GM13976 (cell line): Measurements from ENCODE around the gene SLC22A23.

Experiments
- DNase-seq: peaks from one replicate; pipeline ENCODE4 v3.0.0; 2012; ENCODE audit warnings: low spot score
- in situ Hi-C: fragments of 300-500 bp; cut with MboI; formaldehyde crosslinking; loops from one replicate; pipeline ENCODE4 v1.12.0; 2022; ENCODE audit warnings: low sequenced_read_pairs, mixed read lengths, inconsistent platforms; ENCODE audit not compliant: unreplicated experiment
- TF ChIP-seq, protein P1 (sequence below): IDR thresholded peaks from 2 replicates; pipeline ENCODE4 v1.5.1; 2012; ENCODE audit warnings: borderline replicate concordance, mild to moderate bottlenecking; ENCODE audit not compliant: insufficient read depth; ENCODE audit errors: extremely low read depth, missing control alignments, control extremely low read depth

Gene SLC22A23

DNA sequence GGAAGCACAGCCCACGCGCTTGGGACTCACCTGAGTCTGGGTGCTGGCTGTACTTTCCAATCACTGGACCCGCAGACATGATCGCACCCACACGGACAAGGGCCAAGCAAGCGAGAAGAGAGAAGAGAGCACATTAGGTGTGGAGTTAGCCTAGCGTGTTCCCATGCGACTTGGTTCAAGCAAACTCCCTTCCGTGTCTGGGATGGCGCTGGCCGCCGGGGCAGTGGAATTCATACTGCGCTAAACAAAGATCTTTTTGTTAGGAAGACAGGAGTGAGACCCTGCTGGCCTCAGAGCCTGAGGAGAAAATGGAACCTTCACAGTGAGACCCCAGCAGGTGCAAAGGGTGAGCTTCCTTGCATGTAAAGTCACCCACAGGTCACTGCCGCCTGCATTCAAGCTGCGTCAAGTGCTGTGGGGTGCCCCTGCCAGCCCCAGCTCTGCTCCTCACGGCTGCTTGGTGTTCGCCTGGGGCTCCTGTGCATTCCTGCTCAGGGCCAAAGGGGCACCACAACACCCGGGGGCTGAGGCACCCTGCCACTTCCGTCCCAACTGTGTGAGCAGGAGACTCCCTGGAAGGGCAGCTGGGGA lies 171.7 kb downstream of the SLC22A23 start:
- TF ChIP-seq, protein P1, sequence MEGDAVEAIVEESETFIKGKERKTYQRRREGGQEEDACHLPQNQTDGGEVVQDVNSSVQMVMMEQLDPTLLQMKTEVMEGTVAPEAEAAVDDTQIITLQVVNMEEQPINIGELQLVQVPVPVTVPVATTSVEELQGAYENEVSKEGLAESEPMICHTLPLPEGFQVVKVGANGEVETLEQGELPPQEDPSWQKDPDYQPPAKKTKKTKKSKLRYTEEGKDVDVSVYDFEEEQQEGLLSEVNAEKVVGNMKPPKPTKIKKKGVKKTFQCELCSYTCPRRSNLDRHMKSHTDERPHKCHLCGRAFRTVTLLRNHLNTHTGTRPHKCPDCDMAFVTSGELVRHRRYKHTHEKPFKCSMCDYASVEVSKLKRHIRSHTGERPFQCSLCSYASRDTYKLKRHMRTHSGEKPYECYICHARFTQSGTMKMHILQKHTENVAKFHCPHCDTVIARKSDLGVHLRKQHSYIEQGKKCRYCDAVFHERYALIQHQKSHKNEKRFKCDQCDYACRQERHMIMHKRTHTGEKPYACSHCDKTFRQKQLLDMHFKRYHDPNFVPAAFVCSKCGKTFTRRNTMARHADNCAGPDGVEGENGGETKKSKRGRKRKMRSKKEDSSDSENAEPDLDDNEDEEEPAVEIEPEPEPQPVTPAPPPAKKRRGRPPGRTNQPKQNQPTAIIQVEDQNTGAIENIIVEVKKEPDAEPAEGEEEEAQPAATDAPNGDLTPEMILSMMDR: no peak
- in situ Hi-C loops: loop anchor here (25.0 kb wide), 2 partner anchors 177 to 702 kb away; partner anchors contain the start of gene SLC22A23
- no peak for DNase-seq

DNA sequence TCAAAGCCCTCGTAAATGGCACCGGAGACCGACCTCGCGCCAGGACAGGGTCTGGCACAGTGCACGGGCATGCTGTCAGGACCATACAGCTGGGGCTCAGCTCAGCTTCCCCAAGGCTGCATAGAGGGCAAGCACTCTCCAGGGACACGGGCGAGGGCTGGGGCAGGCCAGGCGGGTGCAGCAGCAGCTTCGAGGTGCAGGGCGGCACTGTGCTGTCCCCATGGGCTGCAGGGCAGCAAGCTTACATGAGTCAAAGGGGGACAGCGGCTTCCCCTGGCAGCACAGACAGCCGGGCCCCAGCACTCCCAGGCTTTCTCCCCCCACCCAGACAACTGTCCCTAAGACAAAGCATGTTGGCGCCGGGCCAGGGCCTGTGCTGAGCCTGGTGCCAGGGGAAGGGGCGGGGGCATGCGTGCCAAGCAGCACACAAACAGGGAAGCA lies 172.4 kb downstream of the SLC22A23 start:
- no peak for DNase-seq
- in situ Hi-C loops: loop anchor here (25.0 kb wide), 2 partner anchors 178 to 703 kb away; partner anchors contain the start of gene SLC22A23
- TF ChIP-seq, protein P1: no peak

DNA sequence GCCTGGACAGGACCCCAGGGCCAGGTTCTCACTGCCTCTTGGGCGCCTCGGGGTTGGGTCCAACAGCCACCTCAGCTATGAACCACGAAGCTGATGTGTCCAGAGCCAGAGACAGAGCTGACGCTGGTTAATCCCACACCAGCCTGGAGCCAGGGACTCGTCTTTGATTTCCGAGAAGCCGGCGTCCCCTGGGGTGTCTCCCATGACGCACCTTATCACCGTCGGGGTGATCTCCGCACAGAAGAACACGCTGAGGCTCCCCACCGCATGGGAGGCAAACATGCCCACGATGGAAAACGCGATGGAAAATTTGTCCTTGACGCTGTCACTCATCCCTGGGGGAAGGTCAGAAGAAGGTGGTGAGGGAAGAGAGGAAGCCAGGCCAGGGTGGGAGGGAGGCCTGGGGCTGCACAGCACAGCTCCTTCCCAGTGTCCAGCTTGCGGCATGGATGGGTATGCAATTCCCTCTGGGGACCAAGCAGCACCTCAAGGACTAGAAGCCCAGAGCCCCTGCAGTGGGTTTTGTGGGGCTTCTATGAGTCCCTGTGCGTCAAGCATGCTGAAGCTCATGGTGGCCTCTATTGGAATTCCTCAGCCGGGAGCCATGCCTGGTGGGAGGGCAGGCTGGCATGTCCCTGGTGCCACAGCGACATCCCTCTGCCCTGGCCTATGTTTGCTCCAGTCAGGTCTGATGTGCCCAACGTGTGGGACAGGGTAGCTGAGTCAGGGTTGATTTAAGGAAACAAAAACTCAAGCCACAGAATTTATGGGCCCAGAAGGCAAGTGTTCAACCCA lies 173.0 kb downstream of the SLC22A23 start:
- TF ChIP-seq, protein P1: no peak
- in situ Hi-C loops: loop anchor here (25.0 kb wide), 2 partner anchors 178 to 703 kb away; partner anchors contain the start of gene SLC22A23
- DNase-seq: no peak

DNA sequence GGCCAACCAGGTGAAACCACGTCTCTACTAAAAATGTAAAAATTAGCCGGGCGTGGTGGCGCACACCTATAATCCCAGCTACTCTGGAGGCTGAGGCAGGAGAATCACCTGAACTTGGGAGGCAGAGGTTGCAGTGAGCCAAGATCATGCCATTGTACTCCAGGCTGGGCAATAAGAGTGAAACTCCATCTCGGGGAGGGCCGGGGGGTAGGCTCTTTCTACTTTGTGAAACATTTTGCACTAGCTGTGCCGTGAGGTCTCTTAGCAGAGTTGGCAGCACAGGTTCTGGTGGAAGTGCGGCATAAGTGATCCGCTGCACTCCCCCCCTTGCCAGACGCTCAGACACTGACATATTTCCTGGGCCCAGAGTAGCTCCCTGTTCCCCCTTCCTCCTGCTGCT lies 173.6 kb downstream of the SLC22A23 start:
- no peak for DNase-seq
- TF ChIP-seq, protein P1: no peak
- in situ Hi-C loops: loop anchor here (25.0 kb wide), 2 partner anchors 179 to 704 kb away; partner anchors contain the start of gene SLC22A23

DNA sequence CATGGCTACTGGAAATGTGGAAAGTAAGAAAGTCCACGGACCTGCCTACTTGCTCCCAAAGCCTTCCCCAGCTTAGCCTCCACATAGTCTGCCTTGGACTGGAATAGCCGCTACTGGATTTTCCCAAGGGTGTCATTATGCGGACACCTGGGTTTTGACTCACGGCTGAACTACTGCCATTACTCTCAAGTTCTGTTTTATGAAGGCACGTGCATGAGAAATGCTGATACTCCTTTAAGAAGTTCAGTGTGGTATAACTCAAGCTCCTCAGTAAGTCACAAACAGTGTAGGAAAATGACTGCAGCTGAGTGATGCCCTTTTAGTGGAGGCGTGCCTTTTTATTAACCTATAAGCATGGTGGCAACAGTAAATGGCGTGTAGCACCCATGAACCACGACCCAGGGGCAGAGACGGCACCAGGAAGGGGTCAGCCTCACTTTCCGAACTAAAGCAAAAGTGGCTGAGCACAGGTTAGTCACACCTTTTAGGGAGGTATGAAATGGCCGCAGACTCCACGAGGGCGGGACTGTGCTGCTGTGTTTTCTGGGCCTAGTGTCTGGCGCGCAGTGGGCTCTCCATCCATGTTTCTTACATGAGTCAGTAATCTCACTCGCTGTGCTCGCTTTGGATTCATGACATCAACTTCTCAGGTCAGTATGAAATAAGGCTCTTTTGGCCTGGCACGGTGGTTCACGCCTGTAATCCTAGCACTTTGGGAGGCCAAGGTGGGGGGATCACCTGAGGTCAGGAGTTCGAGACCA lies 174.2 kb downstream of the SLC22A23 start:
- DNase-seq: no peak
- TF ChIP-seq, protein P1: no peak
- in situ Hi-C loops: loop anchor here (25.0 kb wide), 2 partner anchors 180 to 705 kb away; partner anchors contain the start of gene SLC22A23
